Spleen (tissue), 7 donors: ENCODE results near the gene FXYD6.

Experiments used
- CTCF ChIP-seq, 11 experiments: fragments of 200-600 bp in 7 of 11; fragments of 450-650 bp in 4 of 11; sonication (generic) in 4 of 11; IDR thresholded peaks in 8 of 11; conservative IDR thresholded peaks in 3 of 11; 1 replicate in 7 of 11; 2 replicates in 4 of 11; pipeline versions ENCODE4 v1.4.0 to v1.8.0; 2016 to 2021; ENCODE audit warnings: antibody characterized with exemption in 11 of 11, inconsistent platforms in 4 of 11, mild to moderate bottlenecking in 1 of 11
- POLR2A ChIP-seq, 3 donors: fragments of 450-650 bp; IDR thresholded peaks; one replicate each; pipeline ENCODE4 v1.5.1; 2017; ENCODE audit warnings: antibody characterized with exemption in 3 of 3, mild to moderate bottlenecking in 1 of 3
- donor health status: DM: no; HTN: no; CAD: no; lungs with moderate emphysema.
- donor health status: DM: no; HTN: no; CAD: no.
- donor health status: DM: no; HTN: no; CAD: no.

- no peak for TF ChIP-seq CTCF (IDR thresholded peaks at IDR 0.05 in 8 of 11, conservative IDR thresholded peaks at IDR 0.05 in 3 of 11)
- no peak for TF ChIP-seq POLR2A (IDR thresholded peaks at IDR 0.05)
These were observed 50.3 kb downstream of the FXYD6 start for GRCh38 chr11:117826190-117826570.
